RWPE1 (cell line): ENCODE results near the gene CTSE.
"Not testable (repeated sequence)": the region's sequence is repeated elsewhere in the genome, so short reads cannot be mapped to it uniquely, and the experiment has no call there.

ENCODE experiments used
- CTCF ChIA-PET: fragments of 350-600 bp; sonication (Branson Sonifier 250); formaldehyde crosslinking; extraction: SDS; loops from one replicate; lab custom pipeline; 2021; lab: Yijun Ruan, JAX
- POLR2A ChIA-PET: fragments of 400-600 bp; formaldehyde crosslinking; extraction: SDS; loops from one replicate; lab custom pipeline; 2020; ENCODE audit warnings: antibody characterized with exemption; ENCODE audit not compliant: low non-redundant PET; lab: Yijun Ruan, JAX
- DNase-seq: peaks from one replicate; pipeline ENCODE4 v3.0.0; 2012; ENCODE audit warnings: low spot score
- H3K27ac ChIP-seq: fragments of 450-650 bp; 2 replicates; pipeline ENCODE4 v1.5.1; 2017
- TF ChIP-seq, protein P1 (sequence below): fragments of 450-650 bp; conservative IDR thresholded peaks from 2 replicates; pipeline ENCODE4 v1.5.1; 2017; ENCODE audit warnings: low read depth, mild to moderate bottlenecking

Gene CTSE

GRCh38 chr1:206001476-206001888 lies 22.2 kb downstream of the CTSE start:
- TF ChIP-seq, protein P1, sequence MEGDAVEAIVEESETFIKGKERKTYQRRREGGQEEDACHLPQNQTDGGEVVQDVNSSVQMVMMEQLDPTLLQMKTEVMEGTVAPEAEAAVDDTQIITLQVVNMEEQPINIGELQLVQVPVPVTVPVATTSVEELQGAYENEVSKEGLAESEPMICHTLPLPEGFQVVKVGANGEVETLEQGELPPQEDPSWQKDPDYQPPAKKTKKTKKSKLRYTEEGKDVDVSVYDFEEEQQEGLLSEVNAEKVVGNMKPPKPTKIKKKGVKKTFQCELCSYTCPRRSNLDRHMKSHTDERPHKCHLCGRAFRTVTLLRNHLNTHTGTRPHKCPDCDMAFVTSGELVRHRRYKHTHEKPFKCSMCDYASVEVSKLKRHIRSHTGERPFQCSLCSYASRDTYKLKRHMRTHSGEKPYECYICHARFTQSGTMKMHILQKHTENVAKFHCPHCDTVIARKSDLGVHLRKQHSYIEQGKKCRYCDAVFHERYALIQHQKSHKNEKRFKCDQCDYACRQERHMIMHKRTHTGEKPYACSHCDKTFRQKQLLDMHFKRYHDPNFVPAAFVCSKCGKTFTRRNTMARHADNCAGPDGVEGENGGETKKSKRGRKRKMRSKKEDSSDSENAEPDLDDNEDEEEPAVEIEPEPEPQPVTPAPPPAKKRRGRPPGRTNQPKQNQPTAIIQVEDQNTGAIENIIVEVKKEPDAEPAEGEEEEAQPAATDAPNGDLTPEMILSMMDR, result no peak
- ChIA-PET CTCF (interaction anchor here (0.7 to 1.8 kb wide), 3 partner anchors 17 to 142 kb away, joined by 5 to 8 read pairs (median 6); no protein-coding TSS in a partner anchor), POLR2A (interaction anchor here (0.6 kb wide), 1 partner anchor 207 kb away, joined by 6 read pairs; no protein-coding TSS in a partner anchor)
- DNase-seq, result peak; percentile 99
- H3K27ac ChIP-seq, result peak overlapping the region; percentile 99

DNA sequence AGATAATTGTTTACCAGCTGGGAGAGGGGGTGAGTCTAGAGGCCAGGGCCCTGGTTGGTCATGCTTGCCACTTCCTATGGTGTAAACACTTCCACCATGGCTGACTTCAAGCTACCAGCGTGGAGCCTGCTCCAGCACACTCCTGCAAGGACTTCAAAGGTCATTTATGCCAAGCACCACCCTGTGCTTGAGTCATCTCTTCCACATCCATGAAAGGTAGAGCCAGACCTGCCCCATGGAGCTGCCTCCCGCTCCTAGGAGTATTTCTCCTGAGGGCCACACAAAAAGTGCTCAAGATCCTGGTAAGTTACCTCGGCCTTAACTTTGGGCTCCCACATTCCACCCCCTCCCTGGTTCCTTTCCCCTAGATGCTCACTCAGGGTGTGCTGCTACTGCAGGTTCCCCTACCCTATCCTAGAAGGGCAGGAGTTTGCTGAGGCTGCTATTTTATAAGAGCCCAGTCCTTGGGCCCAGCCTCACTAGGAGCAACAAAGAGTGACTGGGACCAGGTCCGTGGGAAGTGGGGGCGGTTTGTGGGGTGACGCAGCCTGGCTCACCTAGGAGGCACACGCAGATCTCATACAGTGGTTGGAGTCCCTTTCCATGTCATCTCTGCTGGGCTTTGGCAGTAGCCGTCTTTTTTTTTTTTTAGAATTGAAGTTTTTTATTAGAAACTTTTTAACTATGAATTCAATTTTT lies 22.9 kb downstream of the CTSE start:
- peak; percentile 46 for DNase-seq
- CTCF ChIA-PET, result interaction anchor here (0.6 to 1.8 kb wide), 4 partner anchors 15 to 290 kb away, joined by 3 to 8 read pairs (median 4); no protein-coding TSS in a partner anchor
- TF ChIP-seq, protein P1, result no peak
- H3K27ac ChIP-seq, result peak overlapping the region; percentile 99
- POLR2A ChIA-PET, result interaction anchor here (0.6 to 1.6 kb wide), 2 partner anchors 15 to 206 kb away, joined by 5 to 6 read pairs; no protein-coding TSS in a partner anchor

- 0 out of 2 replicates have a peak overlapping the region, but pooled peaks have one; percentile 9 for H3K27ac ChIP-seq
- TF ChIP-seq, protein P1, result no peak
- DNase-seq, result no peak
- POLR2A ChIA-PET, result interaction anchor here (1.2 kb wide), 1 partner anchor 12 kb away, joined by 6 read pairs; no protein-coding TSS in a partner anchor
- CTCF ChIA-PET, result interaction anchor here (0.6 to 2.7 kb wide), 5 partner anchors 21 to 76 kb away, joined by 3 to 9 read pairs (median 3); no protein-coding TSS in a partner anchor
These were observed 25.0 kb downstream of the CTSE start for GRCh38 chr1:205998457-205999241.

DNA sequence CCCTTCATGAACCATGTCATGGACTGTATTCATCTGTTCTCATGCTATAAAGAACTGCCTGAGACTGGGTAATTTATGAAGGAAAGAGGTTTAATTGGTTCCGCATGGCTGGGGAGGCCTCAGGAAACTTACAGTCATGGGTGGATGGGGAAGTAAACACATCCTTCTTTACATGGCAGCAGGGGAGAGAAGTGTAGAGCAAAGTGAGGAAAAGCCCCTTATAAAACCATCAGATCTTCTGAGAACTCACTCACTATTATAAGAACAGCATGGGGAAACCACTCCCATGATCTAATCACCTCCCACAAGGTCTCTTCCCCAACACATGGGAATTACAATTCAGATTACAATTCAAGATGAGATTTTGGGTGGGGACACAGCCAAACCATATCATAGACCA lies 27.1 kb downstream of the CTSE start:
- DNase-seq, POLR2A ChIA-PET, H3K27ac ChIP-seq: not testable (repeated sequence)
- CTCF ChIA-PET, result interaction anchor here (0.6 to 1.1 kb wide), 2 partner anchors 12 to 93 kb away, joined by 3 read pairs; no protein-coding TSS in a partner anchor

- CTCF ChIA-PET, result interaction anchor here (1.0 to 1.2 kb wide), 2 partner anchors 10 to 11 kb away, joined by 3 read pairs; no protein-coding TSS in a partner anchor
- TF ChIP-seq, protein P1, result no peak
- H3K27ac ChIP-seq, result no peak overlapping the region
- POLR2A ChIA-PET, result no interaction called here
- DNase-seq, result no peak
These were observed 29.3 kb downstream of the CTSE start for GRCh38 chr1:205994346-205994745.

DNA sequence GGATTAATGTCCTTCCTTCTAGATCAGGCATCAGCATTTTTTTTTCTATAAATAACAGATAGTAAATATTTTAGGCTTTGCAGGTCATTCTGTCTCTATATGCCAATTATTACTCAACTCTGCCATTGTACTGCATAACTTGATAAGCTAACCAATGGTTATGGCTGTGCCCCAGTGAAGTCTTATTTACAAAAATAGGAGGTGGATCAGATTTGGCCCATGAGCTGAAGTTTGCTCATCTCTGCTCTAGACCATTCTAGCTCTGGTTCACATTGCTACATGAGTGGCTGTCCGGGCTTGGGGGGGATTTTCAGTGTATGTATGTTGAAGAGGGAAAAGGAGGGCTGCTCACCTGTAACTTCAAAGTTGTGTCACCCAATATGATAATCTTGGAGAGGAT lies 30.6 kb downstream of the CTSE start:
- POLR2A ChIA-PET, result no interaction called here
- no peak overlapping the region for H3K27ac ChIP-seq
- CTCF ChIA-PET, result interaction anchor here (1.0 to 2.2 kb wide), 2 partner anchors 16 to 107 kb away, joined by 6 to 11 read pairs; no protein-coding TSS in a partner anchor
- DNase-seq, result no peak
- TF ChIP-seq, protein P1, result no peak
